NCI-H2081 (cell line): ENCODE results near the gene PRKCA.
"Not testable (repeated sequence)": the region's sequence is repeated elsewhere in the genome, so short reads cannot be mapped to it uniquely, and the experiment has no call there.

Experiments used
- DNase-seq, 2 experiments: peaks; one replicate each; lab custom pipeline; 2025; lab: John Stamatoyannopoulos, UW

Gene PRKCA

DNA sequence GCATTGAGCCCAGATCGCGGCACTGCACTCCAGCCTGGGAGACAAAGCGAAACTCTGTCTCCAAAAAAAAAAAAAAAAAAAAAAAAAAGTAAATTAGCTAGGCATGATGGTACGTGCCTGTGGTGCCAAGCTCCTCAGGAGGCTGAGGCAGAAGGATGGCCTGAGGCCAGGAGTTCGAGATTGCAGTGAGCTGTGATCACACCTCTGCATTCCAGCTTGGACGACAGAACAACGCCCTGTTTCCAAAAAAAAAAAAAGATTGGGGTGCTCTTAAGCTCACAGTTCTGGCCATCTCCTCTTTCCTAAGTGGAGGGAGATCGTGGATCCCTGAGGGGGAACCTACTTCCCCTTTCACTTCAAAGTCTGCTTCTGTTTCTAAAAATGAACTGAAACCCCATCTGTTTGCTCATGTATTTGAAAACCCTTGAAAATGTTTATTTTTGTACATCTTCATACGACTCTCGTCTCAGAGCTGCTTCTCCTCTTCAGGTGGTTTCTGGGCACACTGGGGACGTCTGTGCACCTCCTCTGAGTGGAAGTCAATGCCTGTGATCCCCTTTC, 138.8 kb downstream of the PRKCA start:
- DNase-seq: no peak

DNA sequence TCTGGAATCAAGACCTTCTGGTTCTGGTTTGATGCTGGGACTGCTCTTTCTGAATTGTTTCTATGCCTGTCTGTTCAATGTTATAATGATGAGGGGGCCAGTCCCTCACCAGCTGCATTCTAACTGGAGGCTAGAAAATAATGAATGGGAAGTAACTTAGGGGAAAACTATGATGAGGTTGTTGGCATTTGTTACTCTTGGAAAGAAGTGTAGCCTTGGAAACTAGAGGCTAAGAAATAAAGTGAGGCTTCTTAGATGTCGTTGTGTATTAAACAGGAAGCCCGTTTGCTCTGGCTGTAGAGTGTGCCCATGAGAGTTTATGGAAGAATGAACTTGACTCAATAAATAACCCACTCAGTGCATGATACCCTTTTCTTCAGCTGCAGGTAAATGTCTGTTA, 140.8 kb downstream of the PRKCA start:
- no peak for DNase-seq

GRCh38 chr17:66443606-66444005, 141.2 kb downstream of the PRKCA start:
- no peak for DNase-seq

- DNase-seq: no peak
These were observed 141.6 kb downstream of the PRKCA start for GRCh38 chr17:66444031-66444430.

DNA sequence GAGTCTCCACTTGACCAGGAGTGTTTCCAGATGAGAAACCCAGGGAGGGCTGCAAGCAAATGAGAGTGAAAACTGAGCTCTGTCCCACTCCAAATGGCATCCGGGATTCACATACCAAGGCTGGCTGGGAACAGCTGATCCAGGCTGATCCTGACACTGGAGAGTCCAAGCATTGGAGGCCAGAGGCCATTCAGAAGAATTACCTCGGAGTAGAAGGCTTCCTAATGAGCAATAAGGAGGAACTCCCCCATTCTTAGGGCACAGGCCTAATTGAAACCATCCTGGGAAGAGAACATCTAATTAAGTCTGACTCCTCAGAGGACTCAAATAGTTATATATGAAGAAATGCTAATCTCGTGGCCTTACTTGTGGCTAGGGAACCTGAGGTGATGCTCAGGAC, 142.8 kb downstream of the PRKCA start:
- no peak for DNase-seq

DNA sequence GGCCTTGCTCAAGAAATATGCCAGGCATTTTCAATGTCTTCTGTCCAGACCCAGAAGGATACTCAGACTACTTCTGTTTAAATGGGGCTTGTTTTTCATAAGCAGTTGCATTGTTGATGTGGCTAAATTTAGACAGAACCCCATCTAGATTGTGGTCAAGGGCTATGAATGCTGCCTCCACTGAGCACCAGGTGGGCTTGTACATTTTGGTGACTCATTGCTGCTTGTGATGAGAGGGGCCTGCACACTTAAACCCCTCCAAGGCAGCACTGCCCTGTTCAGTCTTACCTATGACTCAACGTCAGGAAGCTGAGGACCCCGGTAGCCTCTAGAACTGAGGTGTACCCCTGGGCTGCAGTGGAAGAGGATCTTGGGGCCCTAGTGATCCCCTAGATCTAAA, 144.0 kb downstream of the PRKCA start:
- DNase-seq: no peak

DNA sequence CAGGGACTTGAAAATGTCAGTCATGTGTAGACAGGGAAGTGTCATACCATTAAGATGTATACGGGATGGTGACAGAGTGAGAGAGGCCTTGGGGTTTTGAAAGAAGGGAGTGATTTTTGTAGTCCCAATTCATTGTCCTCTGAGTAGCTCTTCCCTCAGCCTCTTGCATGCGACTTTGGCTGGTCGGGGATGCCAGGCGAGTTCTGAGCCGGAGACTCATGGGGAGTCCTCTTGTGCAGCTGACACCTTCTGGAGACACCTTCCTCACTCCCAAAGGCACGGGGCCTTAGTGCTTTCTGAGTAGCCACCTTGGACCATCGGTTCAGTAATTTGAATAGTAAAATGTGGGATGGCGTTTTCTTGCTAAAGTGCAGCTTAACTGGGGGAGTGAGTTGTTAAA, 144.7 kb downstream of the PRKCA start:
- DNase-seq: no peak

DNA sequence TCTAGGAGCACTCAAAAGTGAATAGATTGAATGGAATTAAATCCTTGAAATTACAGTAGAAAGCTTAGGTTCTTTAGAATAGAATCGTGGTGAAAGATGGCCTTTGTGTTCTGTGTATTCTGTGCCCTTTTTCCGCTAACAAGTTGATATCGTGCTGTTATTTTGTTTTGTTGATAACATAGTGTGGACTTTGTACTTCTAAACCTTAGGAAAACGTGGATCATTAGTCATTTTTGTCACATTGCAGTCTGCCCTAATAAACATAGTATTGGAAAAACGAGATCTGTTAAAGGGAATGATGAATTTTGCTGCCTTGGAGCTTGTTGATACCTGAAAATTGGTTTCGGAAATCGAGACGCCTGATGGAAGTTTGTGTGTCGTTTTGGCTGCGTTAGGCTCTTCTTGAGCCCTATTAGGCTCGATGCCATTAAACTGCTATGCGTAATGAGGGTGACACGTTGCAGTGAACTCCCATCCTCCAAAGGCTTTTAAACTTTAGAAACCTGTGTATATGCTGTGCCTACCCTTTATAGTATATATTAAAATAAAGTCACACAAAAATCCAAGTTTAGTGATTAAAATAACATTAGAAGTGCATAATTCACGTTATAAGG, 145.7 kb downstream of the PRKCA start:
- peak in 1 of 2 experiments; percentile 27 for DNase-seq

DNA sequence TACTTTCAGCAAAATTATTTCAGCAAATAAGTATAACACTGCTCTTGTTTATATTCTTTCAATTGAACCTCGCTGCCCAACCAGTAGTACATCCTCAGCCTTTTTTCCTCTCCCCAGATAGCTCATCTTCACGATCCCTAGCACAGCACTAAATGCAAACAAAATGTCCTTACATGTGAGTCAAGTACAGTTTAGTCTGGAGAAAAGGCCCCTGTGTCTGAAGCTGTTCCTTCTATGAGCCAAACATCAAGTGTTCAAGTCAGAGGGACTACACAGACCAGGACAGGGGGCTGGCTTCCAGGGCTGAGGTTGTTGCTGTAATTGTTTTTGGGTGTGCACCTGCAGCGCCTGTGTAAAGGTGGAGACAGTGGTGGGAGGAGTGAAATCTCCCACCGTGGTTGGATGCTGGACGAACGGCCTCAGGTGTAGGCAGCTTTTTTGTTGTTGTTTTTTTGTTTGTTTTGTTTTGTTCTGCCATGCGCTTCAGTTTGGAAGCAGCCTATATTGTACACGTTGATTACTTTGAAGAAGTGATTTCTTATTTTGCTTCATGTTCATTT, 147.1 kb downstream of the PRKCA start:
- DNase-seq: no peak

- DNase-seq: no peak
These were observed 147.8 kb downstream of the PRKCA start for GRCh38 chr17:66450008-66450851.

DNA sequence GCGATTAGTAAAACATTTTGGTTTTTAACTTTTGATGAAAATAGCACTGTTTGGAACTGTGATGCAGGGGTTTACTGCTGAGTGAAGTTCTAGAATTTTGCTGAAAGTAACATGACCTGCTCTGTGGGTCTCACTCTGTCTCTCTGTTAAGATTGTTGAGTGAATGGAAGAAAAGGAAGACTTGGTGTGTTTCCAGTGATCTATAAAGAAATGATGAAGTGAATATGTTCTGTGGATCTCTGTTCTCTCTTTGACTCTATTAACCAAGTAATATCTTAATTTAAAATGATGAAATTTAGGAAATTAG, 148.4 kb downstream of the PRKCA start:
- no peak for DNase-seq

- DNase-seq: no peak
These were observed 149.1 kb downstream of the PRKCA start for GRCh38 chr17:66451188-66452149.

DNA sequence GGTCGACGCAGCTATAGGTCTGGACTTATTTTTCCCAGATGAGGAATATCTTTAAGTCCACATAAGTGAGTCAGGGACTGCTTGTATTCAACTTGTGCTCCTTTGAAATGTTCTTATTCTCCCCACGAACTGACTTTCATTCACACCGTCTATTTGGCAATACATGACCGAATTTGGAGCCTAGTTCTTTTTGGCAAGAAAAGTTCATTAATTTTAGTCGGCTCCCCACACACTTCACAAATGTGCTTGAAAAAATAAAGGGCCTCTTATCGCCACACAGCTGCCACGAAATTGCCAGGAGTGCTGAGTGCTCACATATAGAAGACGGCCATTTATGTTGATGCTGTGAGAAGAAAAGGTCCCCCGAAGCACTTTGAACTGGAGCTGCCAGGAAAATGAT, 152.6 kb downstream of the PRKCA start:
- DNase-seq: no peak

GRCh38 chr17:66457499-66457898, 155.1 kb downstream of the PRKCA start:
- DNase-seq: not testable (repeated sequence)

- no peak for DNase-seq
These were observed 156.4 kb downstream of the PRKCA start for GRCh38 chr17:66458782-66459181.

DNA sequence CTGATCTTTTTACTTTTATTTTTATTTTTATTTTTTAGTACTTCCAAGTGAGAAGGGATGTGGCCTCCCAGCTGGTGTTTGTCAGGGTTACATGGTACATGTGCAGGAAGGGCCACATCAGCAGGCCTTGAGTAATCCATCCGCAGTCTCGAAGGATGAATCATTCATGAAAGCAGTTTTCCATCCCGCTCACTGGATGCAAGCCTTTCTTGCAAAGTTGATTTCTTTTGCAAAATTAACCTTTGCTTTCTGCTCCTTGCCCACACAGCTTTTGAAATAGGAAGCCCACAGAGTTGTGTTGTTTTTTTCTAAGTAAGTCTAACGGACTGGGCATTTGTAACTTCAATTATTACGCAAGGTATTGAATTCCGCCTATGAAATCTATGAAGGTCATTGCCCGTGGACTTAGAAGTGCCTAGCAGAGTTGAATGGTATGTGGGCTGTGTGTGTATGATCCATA, 157.4 kb downstream of the PRKCA start:
- DNase-seq: no peak

GRCh38 chr17:66460558-66460957, 158.1 kb downstream of the PRKCA start:
- DNase-seq: no peak

- DNase-seq: no peak
These were observed 159.1 kb downstream of the PRKCA start for GRCh38 chr17:66461343-66461995.

DNA sequence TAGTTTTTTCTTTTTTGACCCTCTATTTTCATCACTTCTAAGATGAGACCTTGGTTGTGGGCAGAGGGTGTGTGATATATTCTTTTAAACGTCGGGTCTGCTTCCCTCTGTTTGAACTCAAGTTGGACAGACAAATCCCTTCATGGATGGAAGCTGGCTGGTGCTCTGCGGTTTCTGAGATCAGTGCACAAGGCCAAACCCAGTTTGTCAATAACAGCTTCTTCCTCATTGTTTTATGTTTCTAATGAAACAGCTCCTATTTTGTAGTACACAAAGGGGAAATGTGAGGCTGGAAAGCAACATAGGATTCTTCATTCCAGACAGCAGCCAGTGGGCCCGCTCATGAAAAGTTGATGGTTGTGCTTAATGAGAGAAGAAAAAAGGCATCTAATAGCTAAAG, 159.6 kb downstream of the PRKCA start:
- no peak for DNase-seq

GRCh38 chr17:66464921-66465320, 162.5 kb downstream of the PRKCA start:
- DNase-seq: no peak

- no peak for DNase-seq
These were observed 163.3 kb downstream of the PRKCA start for GRCh38 chr17:66465701-66466100.
